ENCODE results near the gene FIGNL1.

GRCh38 chr7:50422858-50423257 is 27.3 kb downstream of the FIGNL1 start:
- TF ChIP-seq CTCF (IDR thresholded peaks at IDR 0.05) (no peak), POLR2A (IDR thresholded peaks at IDR 0.05) (no peak)

All from adrenal gland (tissue), 5 donors.